Activated T-helper 1 cell treated with Interleukin-2 at 50 U/mL for 16 hours (primary cell): ENCODE measurements around the gene DHRSX.
"Not testable (repeated sequence)": the region's sequence is repeated elsewhere in the genome, so short reads cannot be mapped to it uniquely, and the experiment has no call there.

ENCODE experiments used
- DNase-seq: peaks from one replicate; pipeline ENCODE4 v3.0.0-alpha.2; 2020; ENCODE audit warnings: low read depth

DHRSX gene

GRCh38 chrX:2425286-2426071, 75.3 kb downstream of the DHRSX start:
- no peak for DNase-seq

- no peak for DNase-seq
These were observed 76.5 kb downstream of the DHRSX start for GRCh38 chrX:2424317-2424716.

GRCh38 chrX:2423899-2424298, 76.9 kb downstream of the DHRSX start:
- DNase-seq, result no peak

GRCh38 chrX:2423282-2423681, 77.5 kb downstream of the DHRSX start:
- DNase-seq, result no peak

DNA sequence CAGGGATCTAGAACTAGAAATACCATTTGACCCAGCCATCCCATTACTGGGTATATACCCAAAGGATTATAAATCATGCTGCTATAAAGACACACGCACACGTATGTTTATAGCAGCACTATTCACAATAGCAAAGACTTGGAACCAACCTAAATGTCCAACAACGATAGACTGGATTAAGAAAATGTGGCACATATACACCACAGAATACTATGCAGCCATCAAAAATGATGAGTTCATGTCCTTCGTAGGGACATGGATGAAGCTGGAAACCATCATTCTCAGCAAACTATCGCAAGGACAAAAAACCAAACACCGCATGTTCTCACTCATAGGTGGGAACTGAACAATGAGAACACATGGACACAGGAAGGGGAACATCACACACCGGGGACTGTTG, 81.4 kb downstream of the DHRSX start:
- not testable (repeated sequence) for DNase-seq

DNA sequence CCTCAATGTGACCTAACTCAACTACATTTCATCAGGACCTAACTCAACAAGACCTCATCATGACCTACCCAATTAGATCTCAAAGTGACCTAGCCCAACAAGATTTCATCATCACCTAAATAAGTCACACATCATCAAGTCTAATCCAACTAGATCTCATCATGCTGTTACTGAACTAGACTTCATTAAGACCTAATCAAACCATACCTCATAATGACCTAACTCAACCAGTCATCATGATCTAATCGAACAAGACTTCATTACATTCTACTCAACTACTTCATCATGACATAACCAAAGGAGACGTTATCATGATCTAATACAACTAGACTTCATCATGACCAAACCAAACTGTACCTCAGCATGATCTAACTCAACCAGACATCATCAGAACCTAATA, 82.8 kb downstream of the DHRSX start:
- no peak for DNase-seq

DNA sequence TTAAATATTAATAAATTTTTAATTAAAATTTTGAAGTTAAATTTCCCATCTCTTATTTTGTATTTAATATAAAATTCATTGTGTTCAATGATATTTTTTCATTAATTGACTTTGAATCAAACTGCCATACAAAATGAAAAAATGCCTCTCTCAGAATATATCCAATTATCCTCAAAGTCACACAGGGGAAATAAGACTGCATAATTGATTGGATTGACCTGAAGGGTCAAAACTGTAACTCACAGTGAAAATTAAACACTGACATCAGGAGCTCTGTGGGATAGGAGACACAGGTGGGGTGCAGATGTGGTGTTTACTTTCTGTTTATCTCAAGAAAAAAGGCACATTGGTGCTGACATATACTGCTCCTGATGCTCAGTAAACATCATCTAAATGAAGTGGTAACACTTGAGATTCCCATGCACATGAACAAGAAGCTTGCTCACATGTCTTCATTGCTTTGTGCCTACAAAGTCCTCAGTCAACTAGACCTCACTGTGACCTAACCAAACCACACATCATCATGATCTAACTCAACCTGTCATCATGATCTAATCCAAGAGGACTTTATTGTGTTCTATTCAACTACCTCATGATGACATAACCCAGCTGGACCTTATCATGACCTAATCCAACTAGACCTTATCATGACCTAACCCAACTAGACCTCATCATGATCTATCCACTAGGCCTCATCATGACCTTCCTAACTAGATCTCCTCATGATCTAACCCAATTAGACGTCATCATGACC, 83.7 kb downstream of the DHRSX start:
- DNase-seq, result no peak

DNA sequence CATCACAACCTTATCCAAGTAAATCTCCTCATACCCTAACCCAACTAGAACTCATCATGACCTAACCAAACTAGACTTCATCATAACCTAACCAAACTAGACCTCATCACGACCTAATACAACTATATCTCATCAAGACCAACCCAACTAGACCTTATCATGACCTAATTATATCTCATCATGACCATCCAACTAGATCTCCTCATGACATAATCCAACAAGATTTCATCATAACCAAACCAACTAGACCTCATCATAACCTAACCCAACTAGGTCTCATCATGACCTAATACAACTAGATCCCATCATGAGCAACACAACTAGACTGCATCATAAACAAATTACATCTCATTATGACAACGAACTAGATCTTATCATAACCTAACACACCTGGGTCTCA, 86.4 kb downstream of the DHRSX start:
- no peak for DNase-seq

DNA sequence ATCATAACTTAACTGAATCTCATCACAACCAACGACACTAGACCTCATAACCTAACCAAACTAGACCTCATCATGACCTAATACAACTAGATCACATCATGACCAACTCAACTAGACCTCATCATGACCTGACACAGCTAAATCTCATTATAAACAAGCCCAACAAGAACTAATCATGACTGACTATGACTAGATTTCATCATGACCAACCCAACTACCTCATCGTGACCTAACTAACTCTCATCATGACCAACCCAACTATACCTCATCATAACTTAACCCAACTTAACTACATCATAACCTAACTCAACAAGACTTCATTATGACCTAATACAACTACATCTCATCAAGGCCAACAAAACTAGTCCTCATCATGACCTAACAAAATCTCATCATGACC, 86.8 kb downstream of the DHRSX start:
- no peak for DNase-seq

GRCh38 chrX:2412131-2412530, 88.6 kb downstream of the DHRSX start:
- DNase-seq, result no peak

DNA sequence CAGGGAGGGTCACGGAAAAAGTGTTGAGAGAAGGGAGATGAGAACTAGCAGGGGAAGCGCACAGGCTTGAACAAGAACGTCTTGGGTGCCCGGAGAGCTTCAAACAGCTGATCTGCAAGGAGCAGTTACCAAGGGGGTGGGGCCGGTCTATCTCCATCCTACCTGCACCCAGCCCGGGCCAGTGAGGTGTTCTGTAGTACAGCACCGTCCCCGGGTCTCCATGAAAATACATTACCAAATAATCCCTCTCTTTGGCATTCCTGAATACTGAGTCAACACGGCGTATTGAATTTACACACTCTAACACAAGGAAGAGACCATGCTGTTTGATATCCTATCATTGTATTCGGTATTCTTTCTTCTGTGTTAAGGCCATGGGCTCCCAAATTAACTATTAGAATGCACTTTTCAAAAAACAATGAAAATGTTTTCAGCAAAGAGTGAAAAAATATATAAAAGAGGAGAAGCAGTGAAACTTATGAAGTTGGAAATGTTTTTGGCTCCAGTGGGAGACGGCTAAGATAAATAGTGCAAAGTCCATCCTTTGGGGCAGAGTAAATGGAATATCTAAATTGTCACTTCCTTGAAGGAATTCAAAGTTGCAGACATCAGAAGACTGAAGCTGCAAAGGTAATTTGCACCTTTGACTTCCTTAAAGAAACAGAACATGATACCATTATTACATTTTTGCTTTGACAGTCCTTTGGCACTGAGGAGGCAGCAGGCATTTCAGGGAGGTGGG, 90.3 kb downstream of the DHRSX start:
- DNase-seq, result no peak

- no peak for DNase-seq
These were observed 91.0 kb downstream of the DHRSX start for GRCh38 chrX:2409796-2410195.

- DNase-seq, result no peak
These were observed 91.9 kb downstream of the DHRSX start for GRCh38 chrX:2408856-2409255.

DNA sequence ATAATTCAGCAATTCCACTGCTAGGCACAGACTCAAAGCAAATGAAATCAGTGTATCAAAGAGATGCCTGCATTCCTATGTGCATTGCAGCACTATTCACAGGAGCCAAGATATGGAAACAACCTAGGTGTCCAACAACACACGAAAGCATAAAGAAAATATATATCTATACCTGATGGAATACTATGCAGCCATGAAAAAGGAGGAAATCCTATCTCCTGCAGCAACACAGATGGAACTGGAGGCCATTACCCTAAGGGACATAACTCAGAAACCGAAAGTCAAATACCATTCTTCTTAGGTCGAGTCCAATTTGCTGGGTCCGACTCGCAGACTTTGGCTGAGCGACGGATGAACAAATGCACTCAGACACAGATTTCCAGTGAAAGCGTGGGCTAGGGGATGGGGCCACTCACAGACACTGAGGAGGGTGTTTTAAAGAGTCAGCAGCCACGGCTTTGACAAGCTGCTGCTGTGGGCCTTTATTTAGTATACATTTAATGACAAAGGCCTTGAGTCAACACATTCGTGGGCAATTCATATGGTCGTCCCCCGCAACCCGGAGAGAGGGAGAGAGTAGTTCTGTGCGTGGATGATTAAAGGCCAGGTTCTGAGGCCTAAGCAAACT, 93.8 kb downstream of the DHRSX start:
- DNase-seq, result no peak

GRCh38 chrX:2404776-2405175, 96.0 kb downstream of the DHRSX start:
- DNase-seq, result no peak

- no peak for DNase-seq
These were observed 98.5 kb downstream of the DHRSX start for GRCh38 chrX:2402361-2402690.

DNA sequence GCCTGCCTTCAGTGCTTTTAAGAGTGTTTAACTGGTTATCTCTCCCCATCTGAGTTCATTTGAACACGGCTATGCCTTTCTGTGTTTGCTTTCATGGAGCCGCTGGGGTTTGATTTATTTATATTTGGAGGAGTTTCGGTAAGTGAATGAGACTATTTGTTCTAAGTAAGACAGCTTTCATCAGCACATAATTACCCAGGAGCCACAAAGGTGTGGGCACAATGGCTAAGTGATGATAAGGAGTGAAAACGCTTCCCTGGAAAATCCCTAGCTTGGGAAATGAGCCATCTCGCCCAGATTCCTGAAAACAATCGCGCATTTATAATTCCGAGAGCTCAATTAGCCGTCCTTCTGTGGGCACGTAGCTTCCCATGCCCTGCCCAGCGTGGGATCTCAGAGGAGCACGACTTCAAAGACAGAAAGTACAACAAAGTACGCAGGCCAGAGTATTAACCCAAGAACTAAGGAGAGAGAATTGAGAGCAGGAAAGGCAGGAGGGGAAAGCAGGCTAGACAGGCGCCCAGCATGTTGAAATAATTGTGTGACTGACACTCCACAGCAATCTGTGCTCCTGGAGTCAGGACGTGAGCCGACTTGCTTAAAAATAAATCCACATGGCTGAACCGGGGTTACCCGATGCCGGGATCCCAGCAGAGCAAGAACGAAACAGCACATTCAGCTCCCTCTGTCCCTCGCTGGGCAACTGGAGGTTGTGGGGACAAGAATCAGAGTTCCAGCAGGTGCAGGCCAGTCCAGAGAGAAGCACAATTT, 99.0 kb downstream of the DHRSX start:
- no peak for DNase-seq

DNA sequence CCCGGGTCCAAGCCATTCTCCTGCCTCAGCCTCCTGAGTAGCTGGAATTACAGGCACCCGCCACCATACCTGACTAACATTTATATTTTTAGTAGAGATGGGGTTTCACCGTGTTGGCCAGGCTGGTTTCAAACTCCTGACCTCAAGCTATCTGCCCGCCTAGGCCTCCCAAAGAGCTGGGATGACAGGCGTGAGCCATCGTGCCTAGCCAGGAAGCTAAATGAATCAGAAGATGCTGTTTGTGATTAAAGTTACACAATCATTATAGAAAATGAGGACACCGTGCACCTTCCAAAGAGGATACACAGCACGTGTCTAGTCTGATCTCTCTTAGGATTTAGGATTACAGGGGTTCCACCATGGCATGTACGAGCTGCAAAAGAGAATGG, 99.6 kb downstream of the DHRSX start:
- no peak for DNase-seq

DNA sequence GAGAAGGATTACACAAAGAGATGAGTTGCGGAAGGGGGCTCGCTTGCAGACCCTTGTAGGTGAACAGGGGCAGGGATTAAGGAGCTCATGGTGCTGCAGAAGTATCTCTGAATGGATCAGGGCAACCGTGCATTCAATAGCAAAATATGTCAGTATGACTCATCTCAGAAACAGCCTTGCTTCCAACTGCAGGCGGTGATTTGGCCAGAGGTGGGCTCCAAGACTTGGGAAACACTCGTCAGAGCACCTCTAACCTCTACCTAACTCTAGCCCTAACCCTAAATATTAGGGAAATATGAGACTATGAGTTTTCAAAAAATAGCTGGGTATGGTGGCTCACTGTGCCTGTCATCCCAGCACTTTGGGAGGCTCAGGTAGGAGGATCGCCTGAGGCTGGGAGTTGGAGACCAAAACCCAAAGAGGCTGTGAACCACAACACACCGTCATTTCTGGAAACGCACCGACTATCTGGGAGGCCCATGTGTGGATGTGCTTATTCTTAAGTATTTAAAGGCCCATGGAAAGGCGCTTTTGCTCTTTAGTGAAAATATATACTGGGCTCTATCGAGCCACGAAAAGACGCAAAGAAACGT, 102.6 kb downstream of the DHRSX start:
- DNase-seq, result no peak

- no peak for DNase-seq
These were observed 103.3 kb downstream of the DHRSX start for GRCh38 chrX:2397229-2398063.
